Esophagus muscularis mucosa (tissue), 4 donors: ENCODE results near the gene GSTM5.
"Not testable (repeated sequence)": the region's sequence is repeated elsewhere in the genome, so short reads cannot be mapped to it uniquely, and the experiment has no call there.

Experiments used
- EP300 ChIP-seq: sonication (generic); formaldehyde crosslinking; IDR thresholded peaks from one replicate; pipeline ENCODE4 v1.6.1; 2017; ENCODE audit warnings: antibody characterized with exemption
- POLR2A ChIP-seq: fragments of 450-650 bp; IDR thresholded peaks from one replicate; pipeline ENCODE4 v1.6.1; 2017; ENCODE audit warnings: antibody characterized with exemption, moderate library complexity, mild to moderate bottlenecking, low read depth
- POLR2AphosphoS5 ChIP-seq, 2 donors: sonication (generic); formaldehyde crosslinking; IDR thresholded peaks; one replicate each; pipeline ENCODE4 v1.6.1; 2017; ENCODE audit warnings: antibody characterized with exemption in 2 of 2
- TF ChIP-seq, protein P1 (sequence below), 3 experiments: fragments of 200-600 bp in 2 of 3; fragments of 450-650 bp in 1 of 3; sonication (generic) in 2 of 3; IDR thresholded peaks; one replicate each; pipeline ENCODE4 v1.5.1; 2017 to 2019; ENCODE audit warnings: antibody characterized with exemption in 3 of 3, mild to moderate bottlenecking in 2 of 3, moderate library complexity in 1 of 3

DNA sequence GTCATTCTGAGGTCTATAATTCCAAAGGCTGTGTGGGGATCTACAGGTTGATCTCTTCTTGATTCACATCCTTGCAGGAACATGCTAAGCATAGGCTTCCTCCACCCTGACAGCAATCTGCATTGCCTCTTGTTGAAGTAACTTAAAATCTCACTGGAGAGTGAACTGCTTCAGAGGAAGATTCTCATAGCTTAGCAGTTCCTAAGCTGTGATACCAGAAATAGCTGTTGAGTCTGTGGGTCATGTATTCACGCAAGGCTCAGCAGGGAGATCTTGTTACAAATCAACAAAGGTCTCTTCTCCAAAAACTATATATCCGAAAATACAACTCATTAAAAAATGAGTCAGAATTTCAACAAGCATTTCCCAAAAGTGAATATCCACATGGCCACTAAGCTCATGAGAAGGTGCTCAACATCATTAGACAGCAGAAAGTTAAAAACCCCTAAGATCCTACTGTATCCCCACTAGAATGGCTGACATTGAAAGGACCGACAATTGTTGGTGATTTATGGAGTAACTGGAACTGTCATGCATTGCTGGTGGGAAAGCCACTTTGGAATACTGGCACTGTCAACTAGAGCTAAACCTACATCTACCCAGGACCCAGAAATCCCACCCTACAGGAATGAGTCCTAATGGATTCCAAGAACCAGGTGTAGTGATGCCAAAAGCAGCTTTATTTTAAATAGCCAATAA, 35.2 kb upstream of the GSTM5 start:
- TF ChIP-seq POLR2AphosphoS5 (IDR thresholded peaks at IDR 0.05); EP300; POLR2A: not testable (repeated sequence)
- TF ChIP-seq, protein P1, sequence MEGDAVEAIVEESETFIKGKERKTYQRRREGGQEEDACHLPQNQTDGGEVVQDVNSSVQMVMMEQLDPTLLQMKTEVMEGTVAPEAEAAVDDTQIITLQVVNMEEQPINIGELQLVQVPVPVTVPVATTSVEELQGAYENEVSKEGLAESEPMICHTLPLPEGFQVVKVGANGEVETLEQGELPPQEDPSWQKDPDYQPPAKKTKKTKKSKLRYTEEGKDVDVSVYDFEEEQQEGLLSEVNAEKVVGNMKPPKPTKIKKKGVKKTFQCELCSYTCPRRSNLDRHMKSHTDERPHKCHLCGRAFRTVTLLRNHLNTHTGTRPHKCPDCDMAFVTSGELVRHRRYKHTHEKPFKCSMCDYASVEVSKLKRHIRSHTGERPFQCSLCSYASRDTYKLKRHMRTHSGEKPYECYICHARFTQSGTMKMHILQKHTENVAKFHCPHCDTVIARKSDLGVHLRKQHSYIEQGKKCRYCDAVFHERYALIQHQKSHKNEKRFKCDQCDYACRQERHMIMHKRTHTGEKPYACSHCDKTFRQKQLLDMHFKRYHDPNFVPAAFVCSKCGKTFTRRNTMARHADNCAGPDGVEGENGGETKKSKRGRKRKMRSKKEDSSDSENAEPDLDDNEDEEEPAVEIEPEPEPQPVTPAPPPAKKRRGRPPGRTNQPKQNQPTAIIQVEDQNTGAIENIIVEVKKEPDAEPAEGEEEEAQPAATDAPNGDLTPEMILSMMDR (IDR thresholded peaks at IDR 0.05) = not testable (repeated sequence)
